22Rv1 (cell line): Measurements from ENCODE around the gene TIMM8B.

Source experiments
- CTCF ChIP-seq: fragments of 450-650 bp; IDR thresholded peaks from 2 replicates; pipeline ENCODE4 v1.5.1; 2017; ENCODE audit warnings: mild to moderate bottlenecking
- ZFX ChIP-seq: fragments of 450-650 bp; IDR thresholded peaks from 2 replicates; pipeline ENCODE4 v1.6.1; 2017; ENCODE audit warnings: antibody characterized with exemption, borderline replicate concordance

- TF ChIP-seq CTCF (no peak), ZFX (no peak)
Measured at GRCh38 chr11:112050721-112051120, 35.8 kb downstream of the TIMM8B start.
